SU-DHL-6 (cell line): ENCODE measurements around the gene ZNF333.

Source experiments
- EZH2phosphoT487 ChIP-seq: fragments of 200-600 bp; sonication (generic), shearing (Covaris generic); conservative IDR thresholded peaks from 2 replicates; pipeline ENCODE4 v1.6.1; 2018; ENCODE audit warnings: mild to moderate bottlenecking, antibody characterized with exemption, low read length, moderate library complexity, mixed read lengths
- TF ChIP-seq, protein P1 (sequence below): fragments of 200-600 bp; sonication (generic); IDR thresholded peaks from one replicate; pipeline ENCODE4 v1.5.1; 2017; ENCODE audit warnings: antibody characterized with exemption, mild to moderate bottlenecking, low read length, moderate library complexity; ENCODE audit not compliant: insufficient read depth, poor library complexity, severe bottlenecking

DNA sequence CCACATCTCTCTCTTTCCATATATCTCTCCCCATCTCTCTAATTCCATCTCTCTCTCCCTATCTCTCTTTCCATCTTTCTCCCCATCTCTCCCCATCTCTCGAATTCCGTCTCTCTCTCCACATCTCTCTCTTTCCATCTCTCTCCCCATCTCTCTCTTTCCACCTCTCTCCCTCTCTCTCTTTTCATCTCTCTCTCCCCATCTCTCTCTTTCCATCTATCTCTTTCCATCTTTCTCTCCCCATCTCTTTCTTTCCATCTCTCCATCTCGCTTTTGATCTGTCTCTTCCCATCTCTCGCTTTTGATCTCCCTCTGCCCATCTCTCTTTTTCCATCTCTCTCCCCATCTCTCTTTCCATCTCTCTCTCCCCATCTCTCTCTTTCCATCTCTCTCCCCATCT is 40.8 kb upstream of the ZNF333 start:
- TF ChIP-seq, protein P1, sequence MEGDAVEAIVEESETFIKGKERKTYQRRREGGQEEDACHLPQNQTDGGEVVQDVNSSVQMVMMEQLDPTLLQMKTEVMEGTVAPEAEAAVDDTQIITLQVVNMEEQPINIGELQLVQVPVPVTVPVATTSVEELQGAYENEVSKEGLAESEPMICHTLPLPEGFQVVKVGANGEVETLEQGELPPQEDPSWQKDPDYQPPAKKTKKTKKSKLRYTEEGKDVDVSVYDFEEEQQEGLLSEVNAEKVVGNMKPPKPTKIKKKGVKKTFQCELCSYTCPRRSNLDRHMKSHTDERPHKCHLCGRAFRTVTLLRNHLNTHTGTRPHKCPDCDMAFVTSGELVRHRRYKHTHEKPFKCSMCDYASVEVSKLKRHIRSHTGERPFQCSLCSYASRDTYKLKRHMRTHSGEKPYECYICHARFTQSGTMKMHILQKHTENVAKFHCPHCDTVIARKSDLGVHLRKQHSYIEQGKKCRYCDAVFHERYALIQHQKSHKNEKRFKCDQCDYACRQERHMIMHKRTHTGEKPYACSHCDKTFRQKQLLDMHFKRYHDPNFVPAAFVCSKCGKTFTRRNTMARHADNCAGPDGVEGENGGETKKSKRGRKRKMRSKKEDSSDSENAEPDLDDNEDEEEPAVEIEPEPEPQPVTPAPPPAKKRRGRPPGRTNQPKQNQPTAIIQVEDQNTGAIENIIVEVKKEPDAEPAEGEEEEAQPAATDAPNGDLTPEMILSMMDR = no peak
- TF ChIP-seq EZH2phosphoT487 = no peak
